ENCODE results near the gene PRPS2. TPM values are rescaled to one million over a fixed set of nuclear protein-coding genes. Genes with fewer than 3 reads are reported as not detected.

PRPS2 gene
- total RNA-seq, 6 experiments from 2014 or later: 22.2 to 36.9 (median 30.3) TPM

GRCh38 chrX:12794654-12795053 is 3.4 kb downstream of the PRPS2 start:
- Mint-ChIP-seq H3K9me3 (no peaks in the 10 kb centered on the region), H3K36me3 (ENCODE audit: low read depth) (peaks cover 3% of the 10 kb centered on the region; the same call in 1 of the 2 replicates), H3K4me3 (no peak overlapping the region), H3K27me3 (ENCODE audit: insufficient read depth) (peaks cover 4% of the 10 kb centered on the region; the same call in 1 of the 2 replicates), H3K4me1 (ENCODE audit: low read depth) (peaks cover 11% of the 10 kb centered on the region), H3K27ac (no peak overlapping the region)
- DNase-seq: no peak
- TF ChIP-seq CTCF (IDR thresholded peaks at IDR 0.05): no peak

- TF ChIP-seq CTCF (IDR thresholded peaks at IDR 0.05): no peak
- Mint-ChIP-seq H3K4me3 (no peak overlapping the region), H3K9me3 (no peaks in the 10 kb centered on the region), H3K27me3 (ENCODE audit: insufficient read depth) (peaks cover 2% of the 10 kb centered on the region; the same call in 1 of the 2 replicates), H3K36me3 (ENCODE audit: low read depth) (peaks cover 3% of the 10 kb centered on the region; the same call in 1 of the 2 replicates), H3K27ac (no peak overlapping the region), H3K4me1 (ENCODE audit: low read depth) (no peaks in the 10 kb centered on the region)
- DNase-seq: no peak
Observed at GRCh38 chrX:12798601-12799000, 7.4 kb downstream of the PRPS2 start.

DNA sequence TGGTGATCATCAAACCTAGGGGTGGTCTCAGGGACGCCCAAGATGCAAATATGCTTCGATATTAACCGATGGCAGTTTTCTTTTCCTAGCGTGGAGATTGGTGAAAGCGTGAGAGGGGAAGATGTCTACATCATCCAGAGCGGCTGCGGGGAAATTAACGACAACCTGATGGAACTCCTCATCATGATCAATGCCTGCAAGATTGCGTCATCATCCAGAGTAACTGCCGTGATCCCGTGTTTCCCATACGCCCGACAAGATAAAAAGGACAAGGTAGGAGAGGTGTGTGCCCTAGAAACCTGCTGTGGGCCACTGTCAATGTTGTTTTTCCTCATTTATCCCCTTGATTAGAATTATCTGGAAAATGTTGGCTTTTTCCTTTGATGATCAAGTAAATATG is 7.9 kb downstream of the PRPS2 start:
- H3K36me3 Mint-ChIP-seq (ENCODE audit: low read depth): peaks cover 3% of the 10 kb centered on the region; the same call in 1 of the 2 replicates
- H3K27me3 Mint-ChIP-seq (ENCODE audit: insufficient read depth): peaks cover 2% of the 10 kb centered on the region; the same call in 1 of the 2 replicates
- H3K4me1 Mint-ChIP-seq (ENCODE audit: low read depth): no peaks in the 10 kb centered on the region
- no peak overlapping the region for H3K4me3 Mint-ChIP-seq
- H3K9me3 Mint-ChIP-seq: no peaks in the 10 kb centered on the region
- no peak overlapping the region for H3K27ac Mint-ChIP-seq
- no peak for TF ChIP-seq CTCF (IDR thresholded peaks at IDR 0.05)
- DNase-seq: no peak

DNA sequence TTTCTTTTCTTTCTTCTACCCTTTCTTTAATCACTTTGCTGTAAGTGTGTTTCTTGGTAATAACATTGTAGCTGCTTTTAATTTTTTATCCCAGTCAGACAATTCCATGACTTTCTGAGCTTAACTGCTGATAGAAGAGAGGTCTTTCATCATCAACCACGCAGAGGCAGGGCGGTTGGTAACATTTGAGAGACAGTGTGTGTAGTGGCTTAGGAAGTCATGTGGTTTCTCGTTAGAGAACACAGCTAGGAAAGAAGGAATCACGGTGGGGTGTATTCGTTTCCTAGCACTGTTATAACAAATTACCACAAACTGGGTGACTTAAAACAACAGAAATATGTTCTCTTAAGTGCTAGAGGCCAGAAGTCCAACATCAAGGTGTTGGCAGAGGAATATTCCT is 11.5 kb downstream of the PRPS2 start:
- H3K36me3 Mint-ChIP-seq (ENCODE audit: low read depth): no peaks in the 10 kb centered on the region
- TF ChIP-seq CTCF (IDR thresholded peaks at IDR 0.05): no peak
- H3K27me3 Mint-ChIP-seq (ENCODE audit: insufficient read depth): no peaks in the 10 kb centered on the region
- H3K4me1 Mint-ChIP-seq (ENCODE audit: low read depth): no peaks in the 10 kb centered on the region; the same call in 1 of the 2 replicates
- no peak for DNase-seq
- no peaks in the 10 kb centered on the region for H3K9me3 Mint-ChIP-seq
- H3K27ac Mint-ChIP-seq: no peak overlapping the region
- H3K4me3 Mint-ChIP-seq: no peak overlapping the region

GRCh38 chrX:12804655-12805054 is 13.4 kb downstream of the PRPS2 start:
- no peak for DNase-seq
- no peak overlapping the region for H3K27ac Mint-ChIP-seq
- H3K27me3 Mint-ChIP-seq (ENCODE audit: insufficient read depth): no peaks in the 10 kb centered on the region
- H3K4me1 Mint-ChIP-seq (ENCODE audit: low read depth): no peaks in the 10 kb centered on the region; the same call in 1 of the 2 replicates
- no peaks in the 10 kb centered on the region for H3K9me3 Mint-ChIP-seq
- H3K36me3 Mint-ChIP-seq (ENCODE audit: low read depth): no peaks in the 10 kb centered on the region
- no peak for TF ChIP-seq CTCF (IDR thresholded peaks at IDR 0.05)
- H3K4me3 Mint-ChIP-seq: no peak overlapping the region

DNA sequence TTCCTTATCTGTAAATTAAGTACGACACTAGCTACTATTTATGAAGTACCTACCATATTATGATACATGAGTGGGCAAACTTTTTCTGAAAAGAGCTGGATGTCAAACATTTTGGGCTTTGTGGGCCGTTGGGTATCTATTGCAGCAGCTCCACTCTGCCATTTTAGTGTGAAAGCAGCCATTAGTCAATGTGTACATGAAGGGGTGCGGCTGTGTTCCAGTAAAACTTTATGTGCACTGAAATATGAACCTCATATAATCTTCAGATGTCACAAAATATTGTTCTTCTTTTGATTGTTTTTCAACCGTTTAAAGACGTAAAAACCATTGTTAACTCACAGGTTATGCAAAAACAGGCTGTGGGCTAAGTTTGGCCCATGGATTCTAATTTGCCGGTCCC is 14.1 kb downstream of the PRPS2 start:
- no peak for DNase-seq
- no peaks in the 10 kb centered on the region; the same call in 1 of the 2 replicates for H3K4me1 Mint-ChIP-seq (ENCODE audit: low read depth)
- no peak overlapping the region for H3K4me3 Mint-ChIP-seq
- TF ChIP-seq CTCF (IDR thresholded peaks at IDR 0.05): no peak
- H3K27me3 Mint-ChIP-seq (ENCODE audit: insufficient read depth): no peaks in the 10 kb centered on the region
- H3K36me3 Mint-ChIP-seq (ENCODE audit: low read depth): no peaks in the 10 kb centered on the region
- H3K27ac Mint-ChIP-seq: no peak overlapping the region
- no peaks in the 10 kb centered on the region for H3K9me3 Mint-ChIP-seq

All from HFFc6 (cell line).